GM19193 (cell line): ENCODE measurements around the gene TTYH1.

ENCODE experiments used
- POLR2A ChIP-seq: IDR thresholded peaks from 4 replicates; pipeline ENCODE4 v1.6.1; 2011; ENCODE audit not compliant: insufficient read depth, insufficient read length; ENCODE audit errors: extremely low read depth

TTYH1 gene

DNA sequence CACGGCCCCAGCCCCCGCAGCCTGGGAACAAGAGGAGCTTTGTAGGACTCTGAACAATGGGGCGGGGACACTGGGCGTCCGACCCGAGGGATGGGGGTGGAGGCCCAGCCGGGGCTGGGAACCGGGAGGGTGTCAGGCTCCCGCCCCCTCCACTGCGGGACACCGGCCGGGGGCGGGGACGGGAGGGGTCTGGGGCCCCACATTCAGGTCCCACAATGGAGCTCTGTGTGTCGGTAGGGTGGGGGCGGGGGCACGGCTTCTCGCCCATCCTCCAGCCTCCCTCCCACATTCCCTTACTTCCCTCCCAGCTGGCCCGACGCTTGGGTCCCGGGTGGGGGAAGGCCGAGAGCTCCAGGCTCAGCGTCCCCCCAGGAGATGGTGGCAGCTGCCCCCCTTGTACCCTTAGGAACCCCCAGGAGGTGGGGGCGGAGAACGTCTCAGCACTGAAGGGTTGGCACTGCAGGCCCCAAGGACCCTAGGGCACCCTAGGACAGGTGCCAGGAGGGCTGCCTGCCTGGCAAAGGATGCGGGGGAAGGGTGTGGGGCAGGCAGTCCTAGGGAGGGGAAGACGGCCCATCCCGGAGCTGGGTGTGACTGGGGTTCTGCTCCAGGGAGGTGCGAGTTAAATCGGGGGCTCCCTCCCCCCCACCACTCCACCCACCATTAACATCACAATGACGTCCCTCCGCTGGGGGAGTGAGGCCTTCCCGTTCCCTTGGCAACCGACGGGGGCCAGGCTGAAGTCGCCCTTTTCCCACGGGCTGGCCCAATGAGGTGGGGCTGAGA, 5.3 kb downstream of the TTYH1 start:
- TF ChIP-seq POLR2A, result no peak

- no peak for TF ChIP-seq POLR2A
Observed at GRCh38 chr19:54421169-54421516, 5.9 kb downstream of the TTYH1 start.

- TF ChIP-seq POLR2A, result no peak
Observed at GRCh38 chr19:54421521-54421920, 6.3 kb downstream of the TTYH1 start.

- no peak for TF ChIP-seq POLR2A
Observed at GRCh38 chr19:54422136-54422535, 6.9 kb downstream of the TTYH1 start.

- TF ChIP-seq POLR2A, result no peak
Observed at GRCh38 chr19:54424201-54424600, 8.9 kb downstream of the TTYH1 start.

GRCh38 chr19:54424660-54425381, 9.6 kb downstream of the TTYH1 start:
- TF ChIP-seq POLR2A, result no peak

DNA sequence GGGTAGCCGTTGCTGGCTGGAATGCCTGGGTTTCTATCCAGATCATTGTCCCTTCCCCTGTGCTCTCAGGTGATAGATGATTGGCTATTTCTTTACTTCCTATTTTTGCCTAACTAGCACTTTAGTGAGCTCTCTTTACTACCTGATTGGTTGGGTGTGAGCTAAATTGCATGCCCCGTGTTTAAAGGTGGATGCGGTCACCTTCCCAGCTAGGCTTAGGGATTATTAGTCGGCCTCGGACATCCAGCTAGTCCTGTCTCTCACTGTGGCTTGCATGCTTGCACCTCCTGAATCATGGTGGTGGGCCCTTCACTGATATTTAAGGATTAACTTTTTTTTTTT, 10.1 kb downstream of the TTYH1 start:
- no peak for TF ChIP-seq POLR2A

- TF ChIP-seq POLR2A, result no peak
Observed at GRCh38 chr19:54426291-54426931, 11.1 kb downstream of the TTYH1 start.

GRCh38 chr19:54427586-54427985, 12.3 kb downstream of the TTYH1 start:
- TF ChIP-seq POLR2A, result no peak

GRCh38 chr19:54428323-54429175, 13.3 kb downstream of the TTYH1 start:
- TF ChIP-seq POLR2A, result no peak

DNA sequence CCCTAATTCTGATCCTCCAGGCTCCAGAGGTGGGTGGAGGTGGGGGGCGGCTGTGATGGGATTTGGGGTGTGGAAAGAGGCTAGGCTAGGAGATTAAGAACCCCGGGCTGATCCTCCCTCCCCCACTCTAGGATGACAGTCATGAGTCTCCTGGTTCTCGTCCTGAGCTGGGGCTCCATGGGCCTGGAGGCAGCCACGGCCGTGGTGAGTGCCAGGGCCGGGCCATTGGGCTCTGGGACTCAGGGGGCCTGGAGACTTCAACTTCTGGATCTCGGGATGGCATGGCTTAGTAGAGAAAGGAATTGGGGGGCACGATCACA, 13.9 kb downstream of the TTYH1 start:
- TF ChIP-seq POLR2A, result no peak

DNA sequence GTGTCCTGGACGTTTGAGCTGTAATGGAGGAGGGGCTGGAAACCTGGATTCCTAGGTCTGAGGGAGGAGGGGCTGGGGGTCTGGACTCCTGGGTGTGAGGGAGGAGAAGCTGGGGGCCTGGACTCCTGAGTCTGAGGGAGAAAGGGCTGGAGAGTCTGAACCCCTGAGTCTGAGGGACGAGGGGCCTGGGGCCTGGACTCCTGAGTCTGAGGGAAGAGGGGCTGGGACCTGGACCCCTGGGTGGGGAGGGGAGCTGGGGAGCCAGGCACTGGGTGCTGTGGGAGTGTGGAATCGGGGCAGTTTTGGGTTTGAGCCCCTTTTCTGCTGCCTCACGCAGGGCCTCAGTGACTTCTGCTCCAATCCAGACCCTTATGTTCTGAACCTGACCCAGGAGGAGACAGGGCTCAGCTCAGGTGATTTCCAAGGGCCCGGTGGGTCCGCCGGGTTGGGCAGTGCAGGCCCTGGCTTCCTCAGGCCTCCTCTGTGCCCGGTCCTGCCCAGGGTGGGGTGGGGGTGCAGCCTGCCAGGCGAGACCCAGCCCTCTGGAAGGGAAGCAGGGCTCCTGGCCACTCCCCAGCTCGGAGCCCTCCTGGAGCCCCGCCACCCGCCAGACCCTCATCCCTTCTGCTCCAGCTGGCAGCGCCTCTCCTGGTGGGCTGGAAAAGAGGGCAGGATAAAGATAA, 14.4 kb downstream of the TTYH1 start:
- TF ChIP-seq POLR2A, result no peak

DNA sequence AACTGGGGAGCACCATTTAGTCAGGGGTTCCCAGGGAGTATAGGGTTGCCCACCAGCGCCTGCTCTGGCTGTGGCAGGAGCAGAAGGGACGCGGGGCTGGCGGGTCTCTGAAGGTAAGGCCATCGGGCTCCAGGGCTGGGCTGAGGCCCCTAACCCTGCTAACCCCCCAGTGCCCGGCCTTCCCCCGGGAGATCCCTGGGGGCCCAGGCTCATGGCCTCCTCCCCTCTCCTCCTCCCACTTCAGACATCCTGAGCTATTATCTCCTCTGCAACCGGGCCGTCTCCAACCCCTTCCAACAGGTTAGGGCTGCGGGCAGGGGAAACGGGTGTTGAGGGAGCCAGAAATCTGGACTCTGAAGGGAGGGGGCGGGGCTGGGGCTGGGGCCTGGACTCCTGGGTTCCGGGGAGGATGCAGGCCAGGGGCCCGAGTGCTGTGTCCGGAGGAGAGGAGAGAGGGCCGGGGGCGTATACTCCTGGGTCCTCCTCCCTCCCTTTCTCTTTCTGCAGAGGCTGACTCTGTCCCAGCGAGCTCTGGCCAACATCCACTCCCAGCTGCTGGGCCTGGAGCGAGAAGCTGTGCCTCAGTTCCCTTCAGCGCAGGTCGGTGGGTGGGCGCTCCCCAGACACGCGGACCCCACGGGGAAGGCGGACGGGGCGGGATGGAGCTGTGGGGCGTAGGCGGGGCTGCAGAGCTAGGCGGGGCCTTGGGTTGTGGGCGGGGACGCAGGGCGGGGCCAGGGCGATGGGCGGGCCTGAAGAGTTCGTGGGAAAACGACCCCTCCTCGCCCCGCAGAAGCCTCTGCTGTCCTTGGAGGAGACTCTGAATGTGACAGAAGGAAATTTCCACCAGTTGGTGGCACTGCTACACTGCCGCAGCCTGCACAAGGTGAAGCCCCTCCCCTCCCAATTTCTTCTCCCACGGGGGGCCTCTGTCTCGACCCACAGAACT, 15.3 kb downstream of the TTYH1 start:
- TF ChIP-seq POLR2A, result no peak
